ENCODE results near the gene AIFM3. TPM values are rescaled to one million over a fixed set of nuclear protein-coding genes. Genes with fewer than 3 reads are reported as not detected.

AIFM3 gene
- total and polyA plus RNA-seq, 12 donors: 0.24 to 1.5 (median 0.50) TPM; not detected in 1

GRCh38 chr22:20990184-20991180, 23.4 kb downstream of the AIFM3 start:
- TF ChIP-seq, protein P1, sequence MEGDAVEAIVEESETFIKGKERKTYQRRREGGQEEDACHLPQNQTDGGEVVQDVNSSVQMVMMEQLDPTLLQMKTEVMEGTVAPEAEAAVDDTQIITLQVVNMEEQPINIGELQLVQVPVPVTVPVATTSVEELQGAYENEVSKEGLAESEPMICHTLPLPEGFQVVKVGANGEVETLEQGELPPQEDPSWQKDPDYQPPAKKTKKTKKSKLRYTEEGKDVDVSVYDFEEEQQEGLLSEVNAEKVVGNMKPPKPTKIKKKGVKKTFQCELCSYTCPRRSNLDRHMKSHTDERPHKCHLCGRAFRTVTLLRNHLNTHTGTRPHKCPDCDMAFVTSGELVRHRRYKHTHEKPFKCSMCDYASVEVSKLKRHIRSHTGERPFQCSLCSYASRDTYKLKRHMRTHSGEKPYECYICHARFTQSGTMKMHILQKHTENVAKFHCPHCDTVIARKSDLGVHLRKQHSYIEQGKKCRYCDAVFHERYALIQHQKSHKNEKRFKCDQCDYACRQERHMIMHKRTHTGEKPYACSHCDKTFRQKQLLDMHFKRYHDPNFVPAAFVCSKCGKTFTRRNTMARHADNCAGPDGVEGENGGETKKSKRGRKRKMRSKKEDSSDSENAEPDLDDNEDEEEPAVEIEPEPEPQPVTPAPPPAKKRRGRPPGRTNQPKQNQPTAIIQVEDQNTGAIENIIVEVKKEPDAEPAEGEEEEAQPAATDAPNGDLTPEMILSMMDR (IDR thresholded peaks at IDR 0.05): no peak
- H3K9me3 ChIP-seq: no peaks in the 10 kb centered on the region
- H3K27me3 ChIP-seq: no peaks in the 10 kb centered on the region
- no peak overlapping the region for H3K4me3 ChIP-seq
- WGBS, 2 donors: 77% methylated on average over 21 of the region's 21 CpGs
- no peaks in the 10 kb centered on the region for H3K4me1 ChIP-seq
- no peak for ATAC-seq
- no peak overlapping the region for H3K27ac ChIP-seq
- DNase-seq: no peak
- H3K36me3 ChIP-seq: peaks cover 0 to 93% (median 23%) of the 10 kb centered on the region in 9 donors
- intact Hi-C loops (cut with DNase I): no loop called here

GRCh38 chr22:20991252-20992055, 24.4 kb downstream of the AIFM3 start:
- intact Hi-C loops (cut with DNase I): no loop called here
- Histone ChIP-seq H3K4me3 (no peak overlapping the region), H3K36me3 (peaks cover 0 to 93% (median 26%) of the 10 kb centered on the region in 9 donors), H3K27me3 (no peaks in the 10 kb centered on the region), H3K4me1 (no peaks in the 10 kb centered on the region), H3K9me3 (no peaks in the 10 kb centered on the region), H3K27ac (no peak overlapping the region)
- TF ChIP-seq, protein P1 (IDR thresholded peaks at IDR 0.05): no peak
- DNase-seq (no peak), ATAC-seq (no peak)
- WGBS, 2 donors: 93 to 97% methylated on average over 24 of the region's 24 CpGs

DNA sequence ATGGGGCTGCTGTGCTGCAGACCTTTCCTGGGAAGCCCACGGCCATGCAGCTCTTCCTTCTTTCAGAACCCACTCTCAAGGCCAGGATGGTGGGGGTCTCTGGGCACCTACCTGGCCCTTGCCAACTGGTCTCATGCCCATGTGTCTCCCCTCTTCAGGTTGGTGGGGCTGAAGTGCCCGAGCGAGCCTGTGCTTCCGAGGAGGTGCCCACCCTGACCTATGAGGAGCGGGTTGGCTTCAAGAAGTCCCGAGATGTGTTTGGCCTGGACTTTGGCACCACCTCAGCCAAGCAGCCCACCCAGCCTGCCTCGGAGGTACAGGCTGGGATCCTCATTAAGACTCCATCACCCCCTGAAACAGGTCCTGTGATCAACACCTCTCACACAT, 25.0 kb downstream of the AIFM3 start:
- Histone ChIP-seq H3K27me3 (no peaks in the 10 kb centered on the region), H3K4me3 (no peak overlapping the region), H3K4me1 (no peaks in the 10 kb centered on the region), H3K36me3 (peaks cover 0 to 93% (median 30%) of the 10 kb centered on the region in 9 donors), H3K27ac (no peak overlapping the region), H3K9me3 (no peaks in the 10 kb centered on the region)
- intact Hi-C loops (cut with DNase I): no loop called here
- 87 to 91% methylated on average over 7 of the region's 7 CpGs for WGBS, 2 donors
- no peak for DNase-seq
- TF ChIP-seq, protein P1 (IDR thresholded peaks at IDR 0.05): no peak
- no peak for ATAC-seq

Data from heart right ventricle (tissue), 16 donors.